ENCODE measurements around the gene ARL8A.

ARL8A gene

GRCh38 chr1:202117898-202118371, 26.6 kb downstream of the ARL8A start:
- H3K9me2 ChIP-seq (replicated peaks; ENCODE audit: low read depth, low read length), result no peaks in the 10 kb centered on the region
- H3K4me3 ChIP-seq (ENCODE audit: low read length, poor library complexity, severe bottlenecking), result no peak overlapping the region
- H3K36me3 ChIP-seq (ENCODE audit: insufficient read depth, low read length), result no peaks in the 10 kb centered on the region
- H3K27me3 ChIP-seq (ENCODE audit: insufficient read depth, low read length, poor library complexity, severe bottlenecking), result no peaks in the 10 kb centered on the region
- H2AFZ ChIP-seq (ENCODE audit: low read length), result no peak overlapping the region
- no peak overlapping the region for H3K9ac ChIP-seq (ENCODE audit: low read depth, low read length, poor library complexity, severe bottlenecking)
- no peaks in the 10 kb centered on the region for H3K9me3 ChIP-seq (ENCODE audit: insufficient read depth, low read depth, low read length)
- H3K4me2 ChIP-seq (ENCODE audit: low read depth, low read length, poor library complexity, severe bottlenecking), result no peak overlapping the region
- H3K4me1 ChIP-seq (ENCODE audit: insufficient read depth, low read length, poor library complexity, severe bottlenecking), result no peaks in the 10 kb centered on the region
- TF ChIP-seq EZH2phosphoT487 (IDR thresholded peaks at IDR 0.05; ENCODE audit: borderline replicate concordance), result no peak
- TF ChIP-seq CTCF (conservative IDR thresholded peaks at IDR 0.05; ENCODE audit: low read length), result no peak
- no peaks in the 10 kb centered on the region for H4K20me1 ChIP-seq (ENCODE audit: insufficient read depth, low read length, poor library complexity, severe bottlenecking)
- H3K79me2 ChIP-seq (ENCODE audit: insufficient read depth, low read length), result no peaks in the 10 kb centered on the region
- no peaks in the 10 kb centered on the region for H3F3A ChIP-seq (ENCODE audit: low read depth)

- Histone ChIP-seq H3K9me2 (replicated peaks; ENCODE audit: low read depth, low read length) (no peaks in the 10 kb centered on the region), H3K9me3 (ENCODE audit: insufficient read depth, low read depth, low read length) (no peaks in the 10 kb centered on the region), H3K79me2 (ENCODE audit: insufficient read depth, low read length) (no peaks in the 10 kb centered on the region), H4K20me1 (ENCODE audit: insufficient read depth, low read length, poor library complexity, severe bottlenecking) (no peaks in the 10 kb centered on the region), H2AFZ (ENCODE audit: low read length) (no peak overlapping the region), H3K9ac (ENCODE audit: low read depth, low read length, poor library complexity, severe bottlenecking) (no peak overlapping the region), H3K27me3 (ENCODE audit: insufficient read depth, low read length, poor library complexity, severe bottlenecking) (no peaks in the 10 kb centered on the region), H3K36me3 (ENCODE audit: insufficient read depth, low read length) (no peaks in the 10 kb centered on the region), H3K4me3 (ENCODE audit: low read length, poor library complexity, severe bottlenecking) (no peak overlapping the region), H3K4me2 (ENCODE audit: low read depth, low read length, poor library complexity, severe bottlenecking) (no peak overlapping the region), H3F3A (ENCODE audit: low read depth) (no peaks in the 10 kb centered on the region), H3K4me1 (ENCODE audit: insufficient read depth, low read length, poor library complexity, severe bottlenecking) (no peaks in the 10 kb centered on the region)
- TF ChIP-seq CTCF (conservative IDR thresholded peaks at IDR 0.05; ENCODE audit: low read length), result no peak
- no peak for TF ChIP-seq EZH2phosphoT487 (IDR thresholded peaks at IDR 0.05; ENCODE audit: borderline replicate concordance)
Observed at GRCh38 chr1:202116287-202116686, 28.2 kb downstream of the ARL8A start.

GRCh38 chr1:202113690-202114300, 30.7 kb downstream of the ARL8A start:
- Histone ChIP-seq H3F3A (ENCODE audit: low read depth) (no peaks in the 10 kb centered on the region), H3K79me2 (ENCODE audit: insufficient read depth, low read length) (no peaks in the 10 kb centered on the region), H3K4me2 (ENCODE audit: low read depth, low read length, poor library complexity, severe bottlenecking) (no peak overlapping the region), H3K36me3 (ENCODE audit: insufficient read depth, low read length) (no peaks in the 10 kb centered on the region), H3K4me3 (ENCODE audit: low read length, poor library complexity, severe bottlenecking) (no peak overlapping the region), H3K4me1 (ENCODE audit: insufficient read depth, low read length, poor library complexity, severe bottlenecking) (no peaks in the 10 kb centered on the region), H4K20me1 (ENCODE audit: insufficient read depth, low read length, poor library complexity, severe bottlenecking) (no peaks in the 10 kb centered on the region), H3K9ac (ENCODE audit: low read depth, low read length, poor library complexity, severe bottlenecking) (no peak overlapping the region), H3K9me2 (replicated peaks; ENCODE audit: low read depth, low read length) (no peaks in the 10 kb centered on the region), H2AFZ (ENCODE audit: low read length) (peak overlapping the region; percentile 36; the same call in 1 of the 2 replicates), H3K27me3 (ENCODE audit: insufficient read depth, low read length, poor library complexity, severe bottlenecking) (no peaks in the 10 kb centered on the region), H3K9me3 (ENCODE audit: insufficient read depth, low read depth, low read length) (no peaks in the 10 kb centered on the region)
- no peak for TF ChIP-seq EZH2phosphoT487 (IDR thresholded peaks at IDR 0.05; ENCODE audit: borderline replicate concordance)
- no peak for TF ChIP-seq CTCF (conservative IDR thresholded peaks at IDR 0.05; ENCODE audit: low read length)

Data from Loucy (cell line).